ENCODE data around the gene SIGLECL1.

- TF ChIP-seq, protein P1, sequence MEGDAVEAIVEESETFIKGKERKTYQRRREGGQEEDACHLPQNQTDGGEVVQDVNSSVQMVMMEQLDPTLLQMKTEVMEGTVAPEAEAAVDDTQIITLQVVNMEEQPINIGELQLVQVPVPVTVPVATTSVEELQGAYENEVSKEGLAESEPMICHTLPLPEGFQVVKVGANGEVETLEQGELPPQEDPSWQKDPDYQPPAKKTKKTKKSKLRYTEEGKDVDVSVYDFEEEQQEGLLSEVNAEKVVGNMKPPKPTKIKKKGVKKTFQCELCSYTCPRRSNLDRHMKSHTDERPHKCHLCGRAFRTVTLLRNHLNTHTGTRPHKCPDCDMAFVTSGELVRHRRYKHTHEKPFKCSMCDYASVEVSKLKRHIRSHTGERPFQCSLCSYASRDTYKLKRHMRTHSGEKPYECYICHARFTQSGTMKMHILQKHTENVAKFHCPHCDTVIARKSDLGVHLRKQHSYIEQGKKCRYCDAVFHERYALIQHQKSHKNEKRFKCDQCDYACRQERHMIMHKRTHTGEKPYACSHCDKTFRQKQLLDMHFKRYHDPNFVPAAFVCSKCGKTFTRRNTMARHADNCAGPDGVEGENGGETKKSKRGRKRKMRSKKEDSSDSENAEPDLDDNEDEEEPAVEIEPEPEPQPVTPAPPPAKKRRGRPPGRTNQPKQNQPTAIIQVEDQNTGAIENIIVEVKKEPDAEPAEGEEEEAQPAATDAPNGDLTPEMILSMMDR (IDR thresholded peaks at IDR 0.05) = no peak
- no peak for TF ChIP-seq POLR2A (IDR thresholded peaks at IDR 0.05)
These were observed 20.2 kb downstream of the SIGLECL1 start for GRCh38 chr19:51271067-51271466.

Measured in thyroid gland (tissue), 4 donors.